GM23338 (cell line): ENCODE results near the gene GAB1.

Experiments
- EZH2 ChIP-seq: fragments of 200-600 bp; sonication (generic); IDR thresholded peaks from one replicate; pipeline ENCODE4 v1.8.0; 2017; ENCODE audit warnings: antibody characterized with exemption, mild to moderate bottlenecking, low read depth; ENCODE audit not compliant: unreplicated experiment
- EZH2phosphoT487 ChIP-seq: fragments of 200-600 bp; sonication (generic); IDR thresholded peaks from one replicate; pipeline ENCODE4 v1.8.1; 2018; ENCODE audit warnings: antibody characterized with exemption; ENCODE audit not compliant: unreplicated experiment
- JUNB ChIP-seq: IDR thresholded peaks from one replicate; pipeline ENCODE4 v1.6.1; 2016; ENCODE audit warnings: antibody characterized with exemption; ENCODE audit not compliant: unreplicated experiment
- NANOG ChIP-seq: IDR thresholded peaks from 2 replicates; pipeline ENCODE4 v1.6.1; 2016; ENCODE audit warnings: antibody characterized with exemption, borderline replicate concordance
- POLR2AphosphoS5 ChIP-seq: IDR thresholded peaks from 2 replicates; pipeline ENCODE4 v1.6.1; 2016; ENCODE audit warnings: antibody characterized with exemption, low read depth
- ZNF331 ChIP-seq: fragments of 250-450 bp; sonication (Bioruptor Pico); IDR thresholded peaks from 2 replicates; pipeline ENCODE4 v1.5.0; 2020; ENCODE audit warnings: low read depth, mild to moderate bottlenecking, moderate library complexity
- TF ChIP-seq, protein P1 (sequence below), 2 experiments: fragments of 200-600 bp in 1 of 2; sonication (generic) in 1 of 2; conservative IDR thresholded peaks; 2 replicates each; pipeline versions ENCODE4 v1.5.1 to v1.6.1; 2016 to 2017; ENCODE audit warnings: antibody characterized with exemption in 2 of 2, low read depth in 2 of 2, mild to moderate bottlenecking in 2 of 2, moderate library complexity in 1 of 2
- TF ChIP-seq, protein P2 (sequence below): IDR thresholded peaks from one replicate; pipeline ENCODE4 v1.6.1; 2018; ENCODE audit warnings: antibody characterized with exemption; ENCODE audit not compliant: unreplicated experiment

DNA sequence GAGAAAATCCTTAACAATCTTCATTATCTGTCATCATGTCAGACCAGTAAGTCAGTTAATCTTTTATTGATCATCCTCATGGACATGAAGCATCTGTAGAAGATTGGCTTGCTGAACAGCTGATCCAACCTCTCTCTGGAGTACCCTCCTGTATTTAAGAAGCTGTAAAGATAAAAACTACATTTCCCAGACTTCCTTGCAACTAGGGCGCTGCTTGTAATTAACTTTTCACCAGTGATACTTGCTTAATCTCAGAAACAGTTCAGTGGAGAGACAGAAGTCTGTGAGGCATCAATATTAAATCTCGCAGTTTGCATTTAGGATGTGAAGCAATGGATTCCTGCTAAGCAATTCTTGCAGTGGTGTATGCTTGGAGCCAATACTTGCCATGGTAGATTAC, 140.8 kb downstream of the GAB1 start:
- TF ChIP-seq EZH2phosphoT487 (no peak), POLR2AphosphoS5 (no peak), ZNF331 (CRISPR knock-in tag) (no peak), JUNB (no peak), EZH2 (no peak), NANOG (no peak)
- TF ChIP-seq, protein P1, sequence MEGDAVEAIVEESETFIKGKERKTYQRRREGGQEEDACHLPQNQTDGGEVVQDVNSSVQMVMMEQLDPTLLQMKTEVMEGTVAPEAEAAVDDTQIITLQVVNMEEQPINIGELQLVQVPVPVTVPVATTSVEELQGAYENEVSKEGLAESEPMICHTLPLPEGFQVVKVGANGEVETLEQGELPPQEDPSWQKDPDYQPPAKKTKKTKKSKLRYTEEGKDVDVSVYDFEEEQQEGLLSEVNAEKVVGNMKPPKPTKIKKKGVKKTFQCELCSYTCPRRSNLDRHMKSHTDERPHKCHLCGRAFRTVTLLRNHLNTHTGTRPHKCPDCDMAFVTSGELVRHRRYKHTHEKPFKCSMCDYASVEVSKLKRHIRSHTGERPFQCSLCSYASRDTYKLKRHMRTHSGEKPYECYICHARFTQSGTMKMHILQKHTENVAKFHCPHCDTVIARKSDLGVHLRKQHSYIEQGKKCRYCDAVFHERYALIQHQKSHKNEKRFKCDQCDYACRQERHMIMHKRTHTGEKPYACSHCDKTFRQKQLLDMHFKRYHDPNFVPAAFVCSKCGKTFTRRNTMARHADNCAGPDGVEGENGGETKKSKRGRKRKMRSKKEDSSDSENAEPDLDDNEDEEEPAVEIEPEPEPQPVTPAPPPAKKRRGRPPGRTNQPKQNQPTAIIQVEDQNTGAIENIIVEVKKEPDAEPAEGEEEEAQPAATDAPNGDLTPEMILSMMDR (conservative IDR thresholded peaks at IDR 0.05; ENCODE audit: low read depth in 2 of 2) = no peak
- TF ChIP-seq, protein P2, sequence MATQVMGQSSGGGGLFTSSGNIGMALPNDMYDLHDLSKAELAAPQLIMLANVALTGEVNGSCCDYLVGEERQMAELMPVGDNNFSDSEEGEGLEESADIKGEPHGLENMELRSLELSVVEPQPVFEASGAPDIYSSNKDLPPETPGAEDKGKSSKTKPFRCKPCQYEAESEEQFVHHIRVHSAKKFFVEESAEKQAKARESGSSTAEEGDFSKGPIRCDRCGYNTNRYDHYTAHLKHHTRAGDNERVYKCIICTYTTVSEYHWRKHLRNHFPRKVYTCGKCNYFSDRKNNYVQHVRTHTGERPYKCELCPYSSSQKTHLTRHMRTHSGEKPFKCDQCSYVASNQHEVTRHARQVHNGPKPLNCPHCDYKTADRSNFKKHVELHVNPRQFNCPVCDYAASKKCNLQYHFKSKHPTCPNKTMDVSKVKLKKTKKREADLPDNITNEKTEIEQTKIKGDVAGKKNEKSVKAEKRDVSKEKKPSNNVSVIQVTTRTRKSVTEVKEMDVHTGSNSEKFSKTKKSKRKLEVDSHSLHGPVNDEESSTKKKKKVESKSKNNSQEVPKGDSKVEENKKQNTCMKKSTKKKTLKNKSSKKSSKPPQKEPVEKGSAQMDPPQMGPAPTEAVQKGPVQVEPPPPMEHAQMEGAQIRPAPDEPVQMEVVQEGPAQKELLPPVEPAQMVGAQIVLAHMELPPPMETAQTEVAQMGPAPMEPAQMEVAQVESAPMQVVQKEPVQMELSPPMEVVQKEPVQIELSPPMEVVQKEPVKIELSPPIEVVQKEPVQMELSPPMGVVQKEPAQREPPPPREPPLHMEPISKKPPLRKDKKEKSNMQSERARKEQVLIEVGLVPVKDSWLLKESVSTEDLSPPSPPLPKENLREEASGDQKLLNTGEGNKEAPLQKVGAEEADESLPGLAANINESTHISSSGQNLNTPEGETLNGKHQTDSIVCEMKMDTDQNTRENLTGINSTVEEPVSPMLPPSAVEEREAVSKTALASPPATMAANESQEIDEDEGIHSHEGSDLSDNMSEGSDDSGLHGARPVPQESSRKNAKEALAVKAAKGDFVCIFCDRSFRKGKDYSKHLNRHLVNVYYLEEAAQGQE = no peak
